HG03135 (cell line): Measurements from ENCODE around the gene PGGHG.
"Not testable (repeated sequence)": the region's sequence is repeated elsewhere in the genome, so short reads cannot be mapped to it uniquely, and the experiment has no call there.

ENCODE experiments used
- ATAC-seq: cut with Tn5 transposase; IDR thresholded peaks from one replicate; pipeline ENCODE4 v1.9.1; 2021; ENCODE audit warnings: mild to moderate bottlenecking, moderate library complexity; ENCODE audit not compliant: unreplicated experiment

PGGHG gene

DNA sequence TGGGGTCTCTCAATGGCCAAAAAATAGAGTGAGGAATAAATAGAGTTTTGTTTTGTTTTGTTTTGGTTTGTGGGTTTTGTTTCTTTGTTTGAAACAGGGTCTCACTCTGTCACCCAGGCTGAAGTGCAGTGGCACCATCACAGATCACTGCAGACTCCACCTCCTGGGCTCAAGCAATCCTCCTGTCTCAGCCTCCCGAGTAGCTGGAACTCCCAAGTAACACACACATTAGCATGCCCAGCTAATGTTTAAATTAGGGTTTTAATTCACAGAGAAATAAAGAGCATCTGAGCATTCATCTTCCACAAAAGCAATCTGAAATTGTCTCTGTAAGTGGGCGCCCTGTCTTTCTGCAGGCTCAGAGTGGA is 40.9 kb downstream of the PGGHG start:
- no peak for ATAC-seq

DNA sequence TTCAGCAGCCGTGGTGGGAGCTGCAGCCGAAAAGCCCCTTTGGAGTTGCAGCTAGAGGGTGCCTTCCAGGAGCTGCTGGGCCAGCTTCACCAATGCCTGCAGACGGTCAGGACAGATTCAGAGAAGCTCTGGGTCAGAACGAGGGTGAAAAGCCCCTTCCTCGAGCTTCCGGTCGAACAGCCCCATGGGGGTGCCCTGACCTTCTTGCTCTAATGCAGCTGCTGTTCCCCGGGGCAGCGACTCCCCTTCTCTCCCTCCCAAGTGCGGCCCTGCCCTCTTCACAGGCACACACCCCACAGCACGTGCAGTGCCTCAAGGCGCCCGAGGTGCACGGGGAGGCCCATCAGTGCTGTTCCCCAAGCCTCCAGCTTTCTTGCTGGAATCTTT is 41.4 kb downstream of the PGGHG start:
- no peak for ATAC-seq

DNA sequence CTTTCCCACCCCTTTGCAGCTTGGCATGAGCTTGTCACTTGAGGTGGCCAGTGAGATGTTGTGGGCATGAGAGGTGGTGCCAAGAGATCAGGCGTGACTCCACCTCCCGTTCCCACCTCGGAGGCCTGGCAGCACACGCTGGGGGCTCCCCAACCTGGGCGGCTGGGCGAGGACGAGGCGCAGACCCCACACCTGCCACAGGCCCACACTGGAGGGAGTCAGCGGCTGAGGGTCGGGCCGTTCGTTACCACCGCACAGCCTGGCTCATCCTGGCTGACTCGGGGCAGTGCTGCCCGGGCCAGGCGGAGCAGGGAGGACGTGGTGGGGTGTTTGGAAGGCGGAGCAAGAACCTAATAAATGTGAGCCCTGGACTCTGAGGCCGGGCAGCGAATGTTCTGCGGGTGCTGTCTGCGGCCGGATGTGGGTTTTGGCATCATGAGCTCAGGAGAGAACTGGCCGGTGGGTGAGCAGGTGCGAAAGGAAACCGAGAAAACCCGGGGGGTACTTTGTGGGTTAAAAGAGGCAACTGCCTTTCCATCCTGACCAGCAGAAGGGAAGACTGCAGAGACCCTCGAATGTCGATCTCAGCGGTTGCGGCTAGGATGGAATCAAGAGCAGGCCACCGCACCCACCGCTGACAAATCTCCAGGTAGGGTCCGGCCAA is 41.9 kb downstream of the PGGHG start:
- ATAC-seq: no peak

DNA sequence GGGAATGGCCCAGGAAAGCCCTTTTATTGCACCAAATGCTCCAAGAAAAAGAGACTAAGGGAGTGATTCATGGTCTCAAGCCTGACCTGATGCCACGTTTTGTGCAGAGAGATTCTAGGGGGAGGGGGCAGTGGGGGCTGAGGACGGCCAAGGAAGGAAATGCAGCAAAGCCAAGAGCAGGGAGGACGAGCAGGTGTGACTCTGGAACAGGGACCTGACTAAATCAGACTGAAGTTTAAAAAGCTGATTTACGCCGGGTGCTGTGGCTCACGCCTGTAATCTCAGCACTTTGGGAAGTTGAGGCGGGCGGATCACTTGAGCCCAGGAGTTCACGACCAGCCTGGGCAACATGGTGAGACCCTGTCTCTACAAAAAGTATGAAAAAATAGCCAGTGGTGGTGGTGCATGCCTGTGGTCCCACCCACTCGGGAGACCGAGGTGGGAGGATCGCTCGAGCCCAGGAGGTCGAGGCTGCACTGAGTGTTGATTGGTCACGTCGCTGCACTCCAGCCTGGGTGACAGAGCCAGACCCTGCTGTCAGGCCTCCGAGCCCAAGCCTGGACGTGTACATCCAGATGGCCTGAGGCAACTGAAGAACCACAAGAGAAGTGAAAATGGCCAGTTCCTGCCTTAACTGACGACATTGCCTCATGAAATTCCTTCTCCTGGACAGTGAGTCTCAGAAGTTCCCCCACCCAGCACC is 42.6 kb downstream of the PGGHG start:
- no peak for ATAC-seq

DNA sequence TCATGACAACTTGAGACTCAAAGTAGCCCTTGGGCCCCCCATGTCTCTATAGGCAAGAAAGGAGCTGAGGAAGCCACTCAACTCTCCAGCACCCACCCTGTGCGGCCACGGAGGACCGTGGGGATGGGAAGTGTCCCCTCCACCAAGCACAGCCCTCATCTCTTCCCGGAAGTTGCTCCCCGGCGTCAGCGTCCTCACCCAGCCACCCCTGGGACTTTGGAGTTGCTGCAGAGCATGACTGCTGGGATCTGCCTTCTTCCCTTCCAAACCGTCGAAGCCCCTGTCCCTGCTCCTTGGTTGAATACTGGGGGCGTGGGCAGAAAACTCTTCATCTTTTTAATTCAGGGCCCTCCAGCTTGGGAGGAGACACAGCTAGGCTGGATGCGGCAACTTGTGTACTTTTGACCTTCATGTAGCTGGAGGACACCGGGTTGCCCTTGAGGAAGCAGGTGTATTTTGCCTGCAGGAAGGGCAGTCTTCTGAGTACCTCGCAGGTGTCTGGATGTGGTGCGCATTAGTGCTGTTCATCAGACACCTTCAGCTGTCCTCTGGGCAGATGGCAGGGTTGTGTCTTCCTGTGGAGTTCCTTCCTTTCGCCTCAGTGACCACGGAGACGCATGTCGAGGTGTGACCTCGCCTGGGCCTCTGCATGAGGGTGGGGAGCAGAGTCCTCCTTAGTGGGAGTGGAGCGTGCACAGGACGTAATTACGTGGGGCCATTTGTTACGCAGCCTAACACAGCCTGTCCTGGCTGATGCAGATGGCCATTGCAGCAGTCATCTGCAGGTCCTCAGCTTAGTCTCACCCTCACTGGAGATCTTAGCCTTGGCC is 43.9 kb downstream of the PGGHG start:
- no peak for ATAC-seq

DNA sequence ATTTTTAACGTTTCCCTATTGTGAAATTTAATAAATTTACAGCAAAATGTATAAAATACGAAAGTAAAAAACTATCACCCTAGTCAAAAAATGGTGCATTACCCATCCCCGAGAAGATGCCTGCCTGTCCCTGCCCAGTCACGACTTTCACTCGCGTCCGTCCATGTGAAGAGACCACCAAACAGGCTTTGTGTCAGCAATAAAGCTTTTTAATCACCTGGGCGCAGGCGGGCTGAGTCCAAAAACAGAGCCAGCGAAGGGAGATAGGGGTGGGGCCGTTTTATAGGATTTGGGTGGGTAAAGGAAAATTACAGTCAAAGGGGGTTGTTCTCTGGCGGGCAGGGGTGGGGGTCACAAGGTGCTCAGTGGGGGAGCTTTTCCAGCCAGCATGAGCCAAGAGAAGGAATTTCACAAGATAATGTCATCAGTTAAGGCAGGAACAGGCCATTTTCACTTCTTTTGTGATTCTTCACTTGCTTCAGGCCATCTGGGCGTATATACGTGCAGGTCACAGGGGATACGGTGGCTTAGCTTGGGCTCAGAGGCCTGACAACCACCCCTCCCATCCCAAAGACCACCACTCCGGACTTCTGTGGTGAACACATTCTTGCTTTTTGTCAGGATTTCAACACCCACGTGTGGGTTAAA is 44.8 kb downstream of the PGGHG start:
- ATAC-seq: not testable (repeated sequence)

DNA sequence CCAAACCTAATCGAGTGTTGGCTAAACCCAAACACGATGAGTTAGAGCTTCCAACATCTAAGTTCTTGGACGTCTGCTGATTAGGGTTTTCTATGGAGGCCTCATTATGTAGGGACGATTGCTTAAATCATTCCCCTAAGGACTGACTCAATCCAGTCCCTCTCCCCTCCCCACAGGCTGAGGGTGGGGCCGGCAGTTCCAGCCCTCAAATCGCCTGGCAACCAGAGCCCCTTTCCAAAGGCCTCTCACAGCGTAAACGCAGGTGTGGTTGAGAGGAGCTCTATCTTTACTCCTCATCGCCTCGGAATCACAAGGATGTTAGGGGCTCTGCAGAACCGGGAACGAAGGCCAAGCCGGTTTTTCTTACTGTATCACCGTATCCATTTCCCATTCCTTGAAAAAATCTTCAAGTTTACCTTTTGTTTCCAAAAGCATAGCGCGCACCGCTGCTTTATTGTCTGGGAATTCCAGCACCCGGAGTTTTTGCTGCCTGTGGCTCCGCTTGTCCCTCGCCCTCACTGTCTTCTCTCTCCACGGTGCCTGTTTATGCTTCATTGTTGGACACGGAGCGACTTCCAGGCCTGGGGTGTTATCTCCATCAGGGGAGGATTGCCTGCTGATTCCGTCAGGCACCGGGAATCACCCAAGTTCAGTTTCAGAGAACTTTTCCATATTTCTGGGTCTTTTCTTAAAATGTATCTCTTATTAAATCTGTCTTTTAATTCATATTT is 45.5 kb downstream of the PGGHG start:
- ATAC-seq: no peak

DNA sequence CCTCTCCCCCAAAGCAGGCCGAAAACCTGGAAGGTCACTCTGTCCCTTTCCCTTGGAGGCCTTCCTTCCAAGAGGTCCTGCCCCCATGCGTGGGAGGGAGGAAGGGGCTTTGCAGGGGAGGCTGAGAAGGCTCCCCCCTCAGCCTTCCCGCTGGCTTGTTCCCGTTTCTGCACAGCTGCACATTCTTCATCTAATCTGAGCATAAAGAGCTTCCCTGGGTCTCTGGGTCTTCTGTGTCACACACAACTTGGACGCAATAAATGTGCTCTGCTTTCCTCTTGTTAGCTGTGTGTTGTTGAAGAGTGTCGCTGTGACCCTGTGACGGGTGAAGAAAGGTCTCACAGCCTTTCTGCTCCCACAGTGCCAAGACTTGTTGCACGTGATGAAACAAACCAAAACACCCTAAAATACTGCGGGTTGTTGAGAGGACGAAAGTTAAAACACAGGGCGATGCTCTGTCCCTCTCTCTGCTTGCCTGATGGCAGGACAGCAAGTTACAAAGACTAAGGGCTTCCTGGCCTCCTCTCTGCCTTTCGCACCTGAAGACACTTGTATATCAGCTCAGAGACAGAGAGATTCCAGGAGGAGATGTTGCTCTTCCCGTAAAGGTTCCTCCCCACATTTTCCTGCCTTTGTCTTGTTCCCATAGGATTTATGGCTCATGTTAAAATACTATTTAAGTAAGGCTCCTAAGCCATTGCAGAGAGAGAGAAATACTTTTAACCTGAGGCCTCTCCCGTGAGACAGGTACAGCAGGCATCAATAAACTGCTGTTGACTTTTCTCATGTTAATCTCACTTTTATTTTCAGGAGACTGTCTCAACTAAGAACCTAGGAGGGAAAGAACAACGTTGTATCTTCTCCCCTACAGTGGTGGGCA is 47.1 kb downstream of the PGGHG start:
- ATAC-seq: no peak

DNA sequence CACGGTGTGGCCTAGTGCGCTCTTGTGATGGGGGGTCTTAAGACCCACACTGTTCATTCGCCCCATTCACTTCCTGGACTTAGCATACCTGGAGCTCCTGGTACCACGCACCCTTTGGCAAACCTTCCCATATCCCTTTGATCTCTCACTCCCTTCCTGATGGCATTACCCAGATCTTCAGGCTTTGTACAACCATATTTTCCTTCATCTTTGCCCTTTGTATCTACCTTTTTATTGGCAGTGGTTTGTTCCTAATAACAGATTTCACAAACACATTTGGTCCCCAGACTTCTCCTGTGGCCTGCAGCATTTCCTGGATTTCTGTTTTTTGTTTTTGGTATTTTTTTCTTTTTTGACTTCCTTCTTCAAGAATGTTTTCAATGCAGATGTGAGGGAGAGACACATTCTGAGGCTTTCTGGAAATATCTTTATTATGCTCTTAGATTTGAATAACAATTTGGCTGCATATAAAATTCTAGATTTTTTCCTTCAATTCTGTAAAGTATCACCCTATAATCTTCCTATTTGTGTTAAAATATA is 47.8 kb downstream of the PGGHG start:
- ATAC-seq: no peak

DNA sequence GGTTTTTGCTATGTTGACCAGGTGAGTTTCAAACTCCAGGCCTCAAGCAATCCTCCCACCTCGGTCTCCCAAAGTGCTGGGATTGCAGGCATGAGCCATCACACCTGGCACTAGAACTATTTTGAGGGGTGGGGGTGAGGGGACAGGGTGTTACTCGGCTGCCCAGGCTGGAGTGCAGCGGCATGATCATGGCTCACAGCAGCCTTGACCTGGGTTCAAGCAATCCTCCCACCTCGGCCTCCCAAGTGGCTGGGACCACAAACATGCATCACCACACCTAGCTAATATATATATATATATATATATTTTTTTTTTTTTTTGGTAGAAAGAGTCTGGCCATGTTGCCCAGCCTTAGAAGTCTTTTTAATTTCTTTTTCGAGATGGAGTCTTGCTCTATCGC is 48.8 kb downstream of the PGGHG start:
- no peak for ATAC-seq

DNA sequence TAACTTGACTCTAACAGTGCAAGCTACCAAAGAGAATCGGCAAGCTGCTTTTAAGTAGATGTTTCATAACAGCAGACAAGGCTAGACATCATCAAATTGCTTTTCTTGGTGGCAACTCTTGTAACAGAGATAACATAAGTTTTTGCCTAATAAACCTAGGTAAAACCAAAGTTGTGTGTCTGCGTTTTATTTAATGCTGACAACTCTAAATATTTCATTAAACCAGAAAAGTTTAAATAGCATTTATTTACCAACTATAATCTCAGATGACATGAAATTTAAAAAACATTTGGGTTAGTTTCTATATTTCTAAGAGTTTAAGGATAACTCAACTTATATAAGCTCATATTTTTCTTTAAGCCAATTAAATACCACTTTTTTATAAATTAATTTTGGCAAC is 51.0 kb downstream of the PGGHG start:
- no peak for ATAC-seq

DNA sequence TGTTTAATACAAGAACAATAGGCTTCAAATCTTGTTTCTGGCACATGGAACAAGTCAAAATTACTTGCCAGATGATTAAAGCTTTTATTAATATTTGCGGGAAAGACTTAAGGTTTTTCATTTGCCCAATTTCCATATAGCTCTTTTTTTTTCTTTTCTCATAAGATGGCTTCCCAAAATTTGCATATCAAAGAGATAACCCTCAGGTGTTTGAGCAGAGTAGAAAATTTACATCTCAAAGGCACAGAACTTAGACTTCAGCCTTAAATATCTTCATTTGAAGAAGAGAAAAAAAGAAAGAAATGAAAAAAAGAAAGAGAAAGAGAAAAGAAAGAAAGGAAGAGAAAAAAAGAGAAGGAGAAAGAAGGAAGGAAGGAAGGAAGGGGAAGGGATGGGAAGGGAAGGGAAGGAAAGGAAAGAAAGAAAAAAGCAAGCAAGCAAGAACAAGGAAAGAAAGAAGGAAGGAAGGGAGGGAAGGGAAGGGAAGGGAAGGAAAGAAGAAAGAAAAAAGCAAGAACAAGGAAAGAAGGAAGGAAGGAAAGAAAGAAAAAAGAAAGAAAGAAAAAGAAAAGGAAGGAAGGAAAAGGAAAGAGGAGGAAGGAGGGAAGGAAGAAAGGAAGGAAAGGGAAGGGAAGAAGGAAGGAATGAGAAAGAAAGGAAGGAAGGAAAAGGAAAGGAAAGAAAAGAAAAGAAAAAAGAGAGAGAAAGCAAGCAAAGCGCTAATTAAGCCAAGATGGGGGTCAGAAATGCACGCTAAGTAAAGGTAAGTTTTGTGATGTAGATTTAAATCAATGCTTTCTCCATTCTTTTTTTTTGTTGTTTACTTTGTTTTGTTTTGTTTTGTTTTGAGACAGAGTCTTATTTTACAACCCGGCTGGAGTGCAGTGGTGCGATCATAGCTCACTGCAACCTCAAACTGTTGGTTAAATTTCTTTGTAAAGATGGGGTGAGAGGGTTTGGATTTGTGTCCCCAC is 51.9 kb downstream of the PGGHG start:
- ATAC-seq: no peak

DNA sequence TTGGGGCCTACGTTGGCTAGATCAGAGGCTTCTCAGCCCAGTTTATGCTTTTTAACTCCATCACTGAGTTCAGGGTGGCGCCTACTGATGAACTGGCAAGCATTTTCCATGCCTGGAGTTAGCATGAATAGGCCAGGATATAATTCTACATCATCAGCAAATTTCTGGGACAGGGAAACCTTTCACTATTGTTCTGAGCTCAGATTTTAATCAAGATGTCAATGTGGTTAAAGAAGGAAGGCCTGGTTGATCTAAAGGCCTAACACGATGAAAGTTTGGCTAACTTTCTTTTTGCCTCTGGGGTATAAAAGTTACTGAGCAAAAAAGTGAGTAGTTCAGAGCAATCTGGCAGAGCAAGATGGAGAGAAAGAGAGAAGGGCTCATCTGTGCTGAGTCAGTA is 53.4 kb downstream of the PGGHG start:
- no peak for ATAC-seq

DNA sequence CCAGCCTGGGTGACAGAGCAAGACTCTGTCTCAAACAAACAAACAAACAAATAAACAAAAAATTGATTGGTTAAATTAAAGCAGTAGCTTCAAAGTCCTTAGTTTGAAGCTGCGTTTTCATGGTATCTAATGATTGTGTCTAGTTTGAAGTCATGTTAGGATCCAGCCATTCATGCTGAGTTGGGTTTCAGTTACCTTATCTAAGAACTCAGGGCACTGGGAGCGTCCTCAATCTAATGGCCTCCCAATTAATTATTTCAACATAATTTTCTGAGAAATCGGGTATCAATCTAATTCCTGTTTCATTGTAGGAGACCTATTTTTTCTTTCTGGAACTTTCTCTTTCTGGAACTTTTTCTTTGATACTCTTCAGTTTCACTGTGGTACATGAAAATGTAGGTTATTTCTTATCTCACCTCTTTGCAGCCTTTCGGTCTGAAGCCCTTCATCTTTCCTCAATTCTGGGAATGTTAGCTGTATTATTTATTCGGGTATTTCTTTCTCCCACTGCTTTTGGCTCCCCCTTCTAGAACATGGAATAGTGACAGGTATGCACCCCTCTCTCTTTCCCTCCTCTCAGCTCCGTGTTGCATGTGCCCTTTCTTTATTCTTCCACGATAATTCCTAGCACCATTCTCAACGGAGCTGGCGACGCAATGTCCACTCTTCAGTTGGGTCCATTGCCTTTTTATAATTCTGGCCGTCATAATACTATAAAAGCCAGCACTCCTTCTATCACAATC is 56.1 kb downstream of the PGGHG start:
- ATAC-seq: no peak
